ENCODE results near the gene DYNC1H1.
A peak's percentile ranks its signal among the peaks of the same experiment; 100 is the strongest.

The DYNC1H1 gene

GRCh38 chr14:101964297-101965180 lies at the start of gene DYNC1H1:
TSS of gene DYNC1H1 (plus strand) at chr14:101964573. CDS start at chr14:101964692, 119 bp downstream.
- DNase-seq (ENCODE audit: low read depth) = peak; percentile 90
- no peak for TF ChIP-seq CTCF (IDR thresholded peaks at IDR 0.05; ENCODE audit: insufficient read depth, low read depth, low read length, missing control alignments)

DNA sequence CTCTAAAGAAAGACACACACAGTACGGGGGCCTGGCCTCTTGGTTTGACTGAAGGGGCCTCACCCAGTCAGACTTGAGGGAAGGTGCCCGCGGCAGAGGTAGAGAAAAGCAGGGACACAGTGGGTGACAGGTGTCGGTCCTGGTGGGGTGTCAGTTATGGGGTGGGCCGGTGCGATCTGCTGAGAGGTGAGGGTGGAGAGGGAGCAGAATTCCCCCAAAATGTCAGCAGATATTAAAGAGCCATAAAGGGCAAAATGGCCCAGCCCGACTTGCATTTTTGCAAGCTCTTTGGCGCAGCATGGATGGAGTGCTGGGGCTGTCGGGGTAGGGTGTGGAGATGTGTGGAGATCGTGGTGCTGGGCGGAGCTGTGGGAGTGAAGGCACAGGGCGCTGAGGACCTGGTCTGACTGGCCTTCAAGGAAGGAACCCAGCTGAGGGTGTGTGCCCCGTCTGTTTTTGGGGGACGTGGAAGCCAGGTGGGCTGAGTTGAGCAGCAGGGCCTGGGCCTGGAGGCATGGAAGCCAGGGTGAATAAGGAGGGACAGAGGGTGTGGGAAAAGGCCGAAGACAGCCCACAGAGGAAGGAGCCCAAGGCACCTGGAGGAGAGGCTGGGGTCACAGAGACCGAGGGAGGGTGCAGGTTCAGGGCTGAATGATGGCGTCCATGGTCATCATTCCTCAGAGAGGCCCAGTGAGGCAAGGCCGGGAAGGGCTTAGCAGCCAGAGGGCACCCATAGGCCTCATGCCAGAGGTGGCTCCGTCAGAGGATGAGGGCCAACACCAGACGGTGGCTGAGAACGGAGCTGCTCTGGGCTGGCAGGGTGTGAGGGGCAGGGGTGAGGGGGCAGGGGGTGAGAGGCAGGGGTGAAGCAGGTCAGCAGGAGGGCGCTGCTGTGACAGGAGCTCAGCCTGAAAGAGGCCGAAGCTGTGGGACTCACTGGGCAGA lies 48.2 kb upstream of the DYNC1H1 start:
- no peak for TF ChIP-seq CTCF (IDR thresholded peaks at IDR 0.05; ENCODE audit: insufficient read depth, low read depth, low read length, missing control alignments)
- no peak overlapping the region for H3K4me3 ChIP-seq (ENCODE audit: low read length)

More at GRCh38 chr14:101964297-101965180, at the start of gene DYNC1H1:
- peak within 1 kb of the TSS; percentile 87 for H3K4me3 ChIP-seq (ENCODE audit: low read length)

DNA sequence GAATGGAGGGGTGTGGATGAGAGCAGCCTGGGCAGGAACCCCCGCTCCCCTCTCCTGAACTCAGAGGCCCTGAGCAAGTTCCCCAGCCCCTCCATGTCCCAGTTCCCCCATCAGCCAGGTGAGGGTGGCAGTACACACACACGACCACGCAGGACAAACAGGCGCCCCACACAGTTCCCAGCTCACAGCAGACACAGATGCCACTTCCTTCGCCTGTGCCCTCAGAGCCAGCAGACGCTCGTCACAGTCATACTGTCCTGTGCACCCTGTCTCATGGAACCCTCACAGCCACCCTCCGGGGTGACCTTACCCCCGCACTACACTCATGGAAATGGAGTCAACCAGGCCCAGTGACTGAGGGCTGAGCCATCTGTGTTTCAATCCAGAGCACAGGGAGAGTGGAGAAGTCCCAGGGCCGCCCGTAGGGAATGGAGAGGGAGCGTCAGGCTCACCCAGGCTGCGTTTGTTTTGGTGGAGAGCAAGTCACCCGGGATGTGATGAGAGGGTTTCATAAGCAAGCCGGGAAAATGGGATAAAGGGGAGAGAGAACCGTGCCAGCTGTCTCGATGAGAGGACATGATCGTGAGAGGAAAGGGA lies 47.5 kb upstream of the DYNC1H1 start:
- H3K4me3 ChIP-seq (ENCODE audit: low read length) = no peak overlapping the region
- DNase-seq (ENCODE audit: low read depth) = no peak
- no peak for TF ChIP-seq CTCF (IDR thresholded peaks at IDR 0.05; ENCODE audit: insufficient read depth, low read depth, low read length, missing control alignments)

More for the DNA sequence above, 48.2 kb upstream of the DYNC1H1 start:
- DNase-seq (ENCODE audit: low read depth) = no peak

DNA sequence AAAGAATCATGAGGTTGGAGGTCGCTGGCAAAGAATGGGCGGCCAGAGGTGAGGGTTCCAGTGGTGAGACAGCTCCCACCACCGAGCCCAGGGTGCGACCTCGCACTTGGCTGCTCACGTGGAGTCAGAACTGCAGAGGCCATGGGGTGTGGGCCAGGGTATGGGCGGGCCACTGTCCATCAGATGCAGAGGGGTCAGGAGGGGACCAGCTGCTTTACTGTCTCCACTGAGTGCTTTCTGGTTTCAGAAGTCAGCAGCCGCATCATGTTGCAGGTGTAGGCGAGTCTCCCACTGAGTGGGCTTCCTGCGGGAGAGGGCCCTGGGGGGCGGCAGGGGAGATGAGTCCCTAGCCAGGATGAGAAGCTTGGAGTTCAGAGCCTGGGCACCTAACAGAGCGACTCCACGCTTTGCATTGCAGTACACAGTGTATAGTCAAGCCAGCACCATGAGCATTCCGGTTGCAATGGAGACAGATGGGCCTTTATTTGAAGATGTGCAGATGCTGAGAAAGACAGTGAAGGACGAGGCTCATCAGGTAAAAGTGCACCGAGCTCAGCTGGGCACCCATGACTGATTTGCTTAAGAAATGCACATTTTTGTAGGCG lies 46.9 kb upstream of the DYNC1H1 start:
- TF ChIP-seq CTCF (IDR thresholded peaks at IDR 0.05; ENCODE audit: insufficient read depth, low read depth, low read length, missing control alignments) = no peak
- no peak for DNase-seq (ENCODE audit: low read depth)
- no peak overlapping the region for H3K4me3 ChIP-seq (ENCODE audit: low read length)

GRCh38 chr14:101918065-101918989 lies 46.0 kb upstream of the DYNC1H1 start:
- TF ChIP-seq CTCF (IDR thresholded peaks at IDR 0.05; ENCODE audit: insufficient read depth, low read depth, low read length, missing control alignments) = no peak
- H3K4me3 ChIP-seq (ENCODE audit: low read length) = no peak overlapping the region
- DNase-seq (ENCODE audit: low read depth) = no peak
